Upper lobe of right lung (tissue), 1 donor: ENCODE results near the gene GMDS. TPM values are rescaled to one million over a fixed set of nuclear protein-coding genes. Genes with fewer than 3 reads are reported as not detected.

Source experiments
- ATAC-seq: fragments of 200-7000 bp; cut with Tn5 transposase; one replicate; pipeline ENCODE4 v1.9.1; 2020; ENCODE audit warnings: mild to moderate bottlenecking, moderate library complexity
- DNase-seq: peaks from one replicate; pipeline ENCODE4 v3.0.0-alpha.2; 2020
- H3K27ac ChIP-seq: fragments of 200-600 bp; one replicate; pipeline ENCODE4 v1.8.0; 2022
- H3K27me3 ChIP-seq: fragments of 200-600 bp; one replicate; pipeline ENCODE4 v1.8.0; 2022; ENCODE audit warnings: mild to moderate bottlenecking
- H3K36me3 ChIP-seq: fragments of 200-600 bp; one replicate; pipeline ENCODE4 v1.8.0; 2022
- H3K4me1 ChIP-seq: fragments of 200-600 bp; one replicate; pipeline ENCODE4 v1.8.0; 2022
- H3K4me3 ChIP-seq: fragments of 200-600 bp; one replicate; pipeline ENCODE4 v1.8.0; 2022; ENCODE audit warnings: mild to moderate bottlenecking
- H3K9me3 ChIP-seq: fragments of 200-600 bp; one replicate; pipeline ENCODE4 v1.8.0; 2022
- intact Hi-C: fragments of 100-400 bp; cut with DNase I; formaldehyde crosslinking; loops from one replicate; pipeline ENCODE4 v1.11.0; 2022
- total RNA-seq: library from RNA; stranded (reverse); fragmentation: NEBNext Ultra II Directional; extraction: Animal tissue kit (Norgen Biotek cat#: 25700); gene quantifications from one replicate; pipeline ENCODE4 v1.2.1, GENCODE V29; 2021
- TF ChIP-seq, protein P1 (sequence below): fragments of 200-600 bp; IDR thresholded peaks from one replicate; pipeline ENCODE4 v1.8.0; 2022; ENCODE audit warnings: antibody characterized with exemption
- donor health status: DM: no; HTN: yes; CAD: no; lungs with severe emphysema.

The GMDS gene
- total RNA-seq, 1 donor from 2014 or later: 12.2 TPM

DNA sequence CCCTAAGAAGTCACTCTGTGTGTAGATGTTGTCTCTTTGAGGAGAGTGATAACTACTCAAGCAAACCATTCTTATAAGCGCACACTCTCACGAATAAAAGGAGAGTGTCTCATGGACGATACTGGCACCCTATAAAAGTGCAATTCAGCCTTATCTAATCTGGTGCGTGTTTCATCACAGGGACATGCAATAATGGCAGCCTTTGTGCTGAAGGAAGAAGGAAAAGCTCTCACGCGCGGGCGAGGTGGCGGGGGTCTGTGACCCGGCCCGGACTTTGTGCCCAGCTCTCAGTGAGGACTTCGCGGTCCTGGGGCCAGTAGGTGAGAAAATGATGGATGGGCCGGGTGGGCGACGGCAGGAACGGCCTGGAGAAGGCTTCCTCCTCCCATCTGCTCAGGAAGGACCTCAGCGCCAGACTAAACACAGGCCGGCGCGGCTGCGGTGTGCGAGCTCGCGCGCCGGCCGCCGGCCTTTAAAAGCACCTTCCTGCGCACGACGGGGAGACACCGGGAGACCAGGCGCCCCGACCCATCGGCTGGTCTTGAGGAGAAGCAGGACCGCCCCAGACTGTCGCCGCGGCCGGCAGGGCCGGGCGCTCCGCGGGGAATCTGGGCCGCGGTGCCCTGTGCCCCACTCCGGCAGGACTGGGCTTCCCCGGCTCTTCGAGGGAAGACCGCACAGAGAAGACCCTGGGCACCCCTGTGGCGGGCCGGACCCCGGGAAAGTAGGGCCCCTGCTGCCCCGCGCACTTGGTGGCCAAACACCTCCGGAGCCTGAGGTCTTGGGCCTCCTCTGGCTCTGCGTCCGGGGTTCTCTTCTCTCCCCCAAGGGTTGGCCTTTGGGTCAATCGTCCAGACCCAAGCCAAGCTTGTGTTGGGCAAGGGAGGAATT lies 644.0 kb downstream of the GMDS start:
- TF ChIP-seq, protein P1, sequence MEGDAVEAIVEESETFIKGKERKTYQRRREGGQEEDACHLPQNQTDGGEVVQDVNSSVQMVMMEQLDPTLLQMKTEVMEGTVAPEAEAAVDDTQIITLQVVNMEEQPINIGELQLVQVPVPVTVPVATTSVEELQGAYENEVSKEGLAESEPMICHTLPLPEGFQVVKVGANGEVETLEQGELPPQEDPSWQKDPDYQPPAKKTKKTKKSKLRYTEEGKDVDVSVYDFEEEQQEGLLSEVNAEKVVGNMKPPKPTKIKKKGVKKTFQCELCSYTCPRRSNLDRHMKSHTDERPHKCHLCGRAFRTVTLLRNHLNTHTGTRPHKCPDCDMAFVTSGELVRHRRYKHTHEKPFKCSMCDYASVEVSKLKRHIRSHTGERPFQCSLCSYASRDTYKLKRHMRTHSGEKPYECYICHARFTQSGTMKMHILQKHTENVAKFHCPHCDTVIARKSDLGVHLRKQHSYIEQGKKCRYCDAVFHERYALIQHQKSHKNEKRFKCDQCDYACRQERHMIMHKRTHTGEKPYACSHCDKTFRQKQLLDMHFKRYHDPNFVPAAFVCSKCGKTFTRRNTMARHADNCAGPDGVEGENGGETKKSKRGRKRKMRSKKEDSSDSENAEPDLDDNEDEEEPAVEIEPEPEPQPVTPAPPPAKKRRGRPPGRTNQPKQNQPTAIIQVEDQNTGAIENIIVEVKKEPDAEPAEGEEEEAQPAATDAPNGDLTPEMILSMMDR: no peak
- DNase-seq (no peak), ATAC-seq (no peak)
- intact Hi-C loops: loop anchor here (5.0 to 10.0 kb wide), 3 partner anchors 506 to 753 kb away; no protein-coding TSS in a partner anchor
- no peaks in the 10 kb centered on the region for H3K36me3 ChIP-seq
- H3K9me3 ChIP-seq: no peaks in the 10 kb centered on the region
- no peak overlapping the region for H3K27ac ChIP-seq
- no peak overlapping the region for H3K4me3 ChIP-seq
- peaks cover 16% of the 10 kb centered on the region for H3K4me1 ChIP-seq
- peaks cover 83% of the 10 kb centered on the region for H3K27me3 ChIP-seq

DNA sequence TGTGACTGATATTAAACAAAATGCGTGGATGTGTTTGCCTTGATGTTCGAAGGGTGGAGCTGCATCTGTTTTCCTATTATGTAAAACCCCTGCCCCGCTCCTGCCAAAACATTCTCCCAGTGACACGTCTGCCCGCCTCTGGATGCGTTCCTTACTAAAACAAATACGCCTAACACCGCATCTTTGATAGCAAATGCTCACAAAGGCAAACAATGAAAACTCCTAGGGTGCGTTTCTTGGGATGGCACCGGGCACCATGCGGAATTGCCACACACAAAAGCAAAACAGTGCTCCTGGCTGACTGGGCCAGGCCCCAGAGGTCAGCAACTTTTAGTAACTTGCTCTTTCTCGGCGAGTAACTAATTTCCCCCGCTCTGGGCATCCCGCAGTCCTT lies 644.6 kb downstream of the GMDS start:
- H3K36me3 ChIP-seq: no peaks in the 10 kb centered on the region
- peaks cover 76% of the 10 kb centered on the region for H3K27me3 ChIP-seq
- TF ChIP-seq, protein P1: no peak
- DNase-seq (no peak), ATAC-seq (no peak)
- peaks cover 21% of the 10 kb centered on the region for H3K4me1 ChIP-seq
- H3K27ac ChIP-seq: no peak overlapping the region
- H3K4me3 ChIP-seq: no peak overlapping the region
- H3K9me3 ChIP-seq: no peaks in the 10 kb centered on the region
- intact Hi-C loops: loop anchor here (5.0 to 10.0 kb wide), 3 partner anchors 507 to 754 kb away; no protein-coding TSS in a partner anchor

DNA sequence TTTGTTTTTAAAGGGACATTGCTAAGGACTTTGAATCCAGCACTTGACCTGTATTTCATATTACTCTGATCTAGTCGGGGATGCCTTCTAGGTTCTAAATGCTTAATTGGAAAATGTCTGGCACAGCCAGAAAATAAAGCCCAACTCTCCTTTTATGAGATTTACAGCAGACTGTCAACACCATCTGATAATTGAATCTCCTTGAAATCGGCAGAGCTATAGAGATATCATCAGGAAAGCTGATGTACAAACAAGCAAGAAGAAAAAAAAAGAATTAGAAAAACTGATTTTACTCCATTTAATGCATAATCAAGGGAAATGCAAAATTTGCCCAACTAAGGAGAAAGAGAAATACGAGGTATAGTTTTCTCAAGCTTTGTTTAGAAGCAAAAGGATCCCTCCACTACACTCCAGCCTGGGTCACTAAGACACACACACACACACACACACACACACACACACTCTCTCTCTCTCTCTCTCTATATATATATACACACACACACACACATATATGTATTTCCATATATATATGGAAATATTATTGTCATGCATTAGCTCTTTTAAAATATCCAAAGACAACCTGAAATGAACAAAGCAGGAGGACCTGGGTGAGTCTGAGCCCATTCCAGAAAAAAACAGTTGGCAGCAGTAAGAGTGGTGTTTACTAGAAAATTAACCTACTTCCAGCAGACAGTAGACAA lies 645.2 kb downstream of the GMDS start:
- no peak for DNase-seq
- Histone ChIP-seq H3K9me3 (no peaks in the 10 kb centered on the region), H3K36me3 (no peaks in the 10 kb centered on the region), H3K4me3 (no peak overlapping the region), H3K27ac (no peak overlapping the region), H3K4me1 (peaks cover 20% of the 10 kb centered on the region), H3K27me3 (peaks cover 76% of the 10 kb centered on the region)
- TF ChIP-seq, protein P1: no peak
- ATAC-seq: no peak
- intact Hi-C loops: loop anchor here (5.0 to 10.0 kb wide), 3 partner anchors 507 to 755 kb away; no protein-coding TSS in a partner anchor

DNA sequence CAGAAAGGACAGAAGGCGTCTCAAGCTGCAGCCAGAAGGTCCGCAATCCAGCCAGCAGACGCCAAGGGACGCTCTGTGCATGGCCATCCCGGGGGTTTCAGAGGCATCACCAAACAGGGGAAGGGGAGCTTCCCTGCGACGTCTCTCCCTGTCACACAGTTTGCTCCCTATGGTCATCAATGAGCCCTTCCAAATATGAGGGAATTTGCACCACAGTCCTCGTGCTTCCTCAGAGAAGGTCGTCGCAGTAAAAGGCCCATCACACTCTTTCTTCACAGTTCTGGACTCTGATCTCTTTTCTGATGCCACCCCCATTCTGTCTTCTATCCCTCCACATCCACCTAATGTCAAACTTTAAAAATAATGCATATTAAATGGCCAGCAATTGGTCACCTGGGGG lies 645.9 kb downstream of the GMDS start:
- Histone ChIP-seq H3K4me1 (peaks cover 13% of the 10 kb centered on the region), H3K27ac (no peak overlapping the region), H3K9me3 (no peaks in the 10 kb centered on the region), H3K36me3 (no peaks in the 10 kb centered on the region), H3K4me3 (no peak overlapping the region), H3K27me3 (peaks cover 76% of the 10 kb centered on the region)
- intact Hi-C loops: loop anchor here (10.0 kb wide), 1 partner anchor 1035 kb away; no protein-coding TSS in a partner anchor
- no peak for DNase-seq
- TF ChIP-seq, protein P1: no peak
- no peak for ATAC-seq

DNA sequence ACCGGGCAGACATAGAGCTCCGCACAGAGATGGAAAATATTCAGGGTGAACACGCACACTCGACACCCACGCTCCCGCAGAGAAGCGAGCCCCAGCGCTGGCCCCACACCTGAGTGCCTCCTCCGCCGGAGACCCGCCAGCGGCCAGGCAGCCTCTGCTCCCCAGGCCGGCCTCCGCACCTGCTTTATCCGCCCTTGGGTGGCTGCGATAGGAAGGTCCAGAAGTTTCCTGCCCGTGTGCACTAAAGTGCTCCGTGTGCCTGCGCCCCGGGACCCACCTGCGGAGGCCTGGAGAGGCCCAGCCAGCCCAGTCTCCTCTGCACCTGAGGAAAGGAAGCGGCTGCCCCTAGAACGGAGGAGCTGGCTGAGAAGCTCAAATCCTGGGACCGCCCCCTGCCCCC lies 646.5 kb downstream of the GMDS start:
- TF ChIP-seq, protein P1: no peak
- Histone ChIP-seq H3K4me1 (peaks cover 7% of the 10 kb centered on the region), H3K4me3 (no peak overlapping the region), H3K27ac (no peak overlapping the region), H3K9me3 (no peaks in the 10 kb centered on the region), H3K36me3 (no peaks in the 10 kb centered on the region), H3K27me3 (peaks cover 72% of the 10 kb centered on the region)
- ATAC-seq (no peak), DNase-seq (no peak)
- intact Hi-C loops: loop anchor here (10.0 kb wide), 1 partner anchor 1036 kb away; no protein-coding TSS in a partner anchor
